D341Med (cell line): ENCODE data around the gene KIF7.

Experiments used
- DNase-seq: peaks from one replicate; pipeline ENCODE4 v3.0.0; 2012; ENCODE audit warnings: low spot score

Gene KIF7

GRCh38 chr15:89669309-89669865 lies 14.1 kb upstream of the KIF7 start:
- no peak for DNase-seq

GRCh38 chr15:89668171-89668570 lies 12.9 kb upstream of the KIF7 start:
- DNase-seq = no peak

GRCh38 chr15:89667706-89667960 lies 12.4 kb upstream of the KIF7 start:
- DNase-seq = no peak

- DNase-seq = no peak
These were observed 11.8 kb upstream of the KIF7 start for GRCh38 chr15:89666858-89667705.

GRCh38 chr15:89666184-89666857 lies 11.1 kb upstream of the KIF7 start:
- DNase-seq = no peak

DNA sequence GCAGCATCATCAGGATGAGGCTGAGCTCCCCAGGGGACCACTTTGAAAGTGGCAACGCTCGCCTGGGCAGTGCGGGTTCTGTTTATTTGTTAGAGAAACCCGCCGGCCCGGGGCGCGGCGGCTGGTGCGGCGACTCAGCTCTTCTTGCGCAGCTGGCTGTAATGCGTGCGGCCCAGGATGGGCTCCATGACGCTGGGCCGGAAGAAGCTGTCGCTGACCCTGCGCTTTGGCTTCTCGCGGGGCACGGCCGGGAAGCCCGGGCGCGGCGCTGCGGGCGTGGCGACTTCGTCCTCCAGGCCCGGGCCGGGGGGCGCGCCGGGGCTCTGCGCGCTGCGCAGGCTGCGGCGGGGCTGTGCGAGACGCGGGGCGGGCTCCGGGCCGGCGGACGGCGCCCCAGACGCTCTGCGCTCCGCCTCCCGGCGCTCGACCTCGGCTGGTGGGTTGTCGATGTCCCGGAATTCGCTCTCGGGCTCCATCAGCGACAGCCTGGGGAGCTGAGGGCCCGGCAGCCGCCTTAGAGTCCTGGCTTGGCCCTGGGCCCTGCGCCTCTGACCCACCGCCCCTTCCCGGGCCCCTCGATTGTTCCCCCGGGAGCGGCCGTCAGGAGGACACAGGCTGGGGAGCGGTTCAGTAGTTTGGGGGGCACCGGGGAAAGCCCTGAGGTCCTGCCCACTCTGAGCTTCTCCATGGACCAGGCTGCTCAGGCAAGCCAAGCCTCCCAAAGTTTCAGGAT lies 10.3 kb upstream of the KIF7 start:
- DNase-seq = peak; percentile 45

- DNase-seq = no peak
These were observed 9.4 kb upstream of the KIF7 start for GRCh38 chr15:89664441-89665350.

- DNase-seq = no peak
These were observed 7.8 kb upstream of the KIF7 start for GRCh38 chr15:89662893-89663626.

- DNase-seq = no peak
These were observed 5.3 kb upstream of the KIF7 start for GRCh38 chr15:89660556-89660955.

GRCh38 chr15:89659295-89659694 lies 4.0 kb upstream of the KIF7 start:
- no peak for DNase-seq

DNA sequence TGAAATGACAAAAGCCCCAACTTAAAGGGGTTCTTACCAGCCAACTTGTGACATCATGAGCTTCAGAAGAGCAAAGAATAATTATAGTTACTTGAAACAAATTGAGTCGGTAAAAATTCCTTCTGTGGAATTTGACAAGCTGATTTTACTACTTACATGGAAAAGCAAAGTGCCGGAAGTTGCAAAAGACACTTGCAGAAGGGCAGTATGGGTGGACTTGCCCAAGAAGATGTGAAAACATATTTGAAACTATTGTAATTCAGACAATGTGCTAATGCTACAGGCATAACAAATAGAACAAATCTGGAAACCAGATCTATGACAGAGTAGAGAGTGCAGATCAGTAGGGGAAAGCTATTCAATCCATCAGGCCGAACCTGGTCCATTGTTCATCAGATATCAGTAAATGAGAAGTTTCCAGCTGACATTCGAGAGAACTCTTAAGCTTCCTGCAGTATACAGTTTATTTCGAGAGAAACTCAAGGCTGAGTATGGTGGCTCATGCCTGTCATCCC lies 2.5 kb upstream of the KIF7 start:
- DNase-seq = no peak

DNA sequence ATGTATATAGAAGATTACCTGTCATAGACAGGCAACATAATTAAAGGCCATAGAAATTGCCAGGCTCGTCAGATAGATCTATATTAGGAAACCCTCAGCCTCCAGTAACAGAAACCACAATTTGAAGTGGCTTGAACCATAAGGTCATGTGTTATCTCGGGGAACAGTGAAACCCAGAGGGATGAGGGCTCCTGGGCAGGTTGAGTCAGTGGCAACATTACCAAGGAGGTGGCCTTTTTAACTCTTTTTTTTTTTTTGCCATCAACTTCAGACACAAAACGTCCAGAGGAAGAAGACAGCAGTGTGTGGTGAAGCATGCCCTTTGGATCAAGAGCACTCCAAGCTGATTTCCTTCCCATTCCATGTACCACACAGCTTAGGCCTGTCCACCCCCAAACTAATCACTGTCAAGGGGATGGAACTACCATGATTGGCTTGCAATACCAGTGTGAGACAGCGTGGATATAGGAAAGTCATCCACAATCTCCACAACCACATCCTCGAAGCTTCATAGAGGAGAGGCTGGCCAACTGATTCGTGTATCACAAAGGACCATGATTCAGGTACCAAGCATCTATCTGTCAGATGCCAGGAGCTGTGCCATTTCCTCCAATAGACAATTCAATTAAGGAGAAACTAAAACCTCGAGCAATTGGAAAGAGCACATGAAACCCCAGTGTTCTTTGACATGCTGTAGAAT lies 999 bp upstream of the KIF7 start:
- no peak for DNase-seq

DNA sequence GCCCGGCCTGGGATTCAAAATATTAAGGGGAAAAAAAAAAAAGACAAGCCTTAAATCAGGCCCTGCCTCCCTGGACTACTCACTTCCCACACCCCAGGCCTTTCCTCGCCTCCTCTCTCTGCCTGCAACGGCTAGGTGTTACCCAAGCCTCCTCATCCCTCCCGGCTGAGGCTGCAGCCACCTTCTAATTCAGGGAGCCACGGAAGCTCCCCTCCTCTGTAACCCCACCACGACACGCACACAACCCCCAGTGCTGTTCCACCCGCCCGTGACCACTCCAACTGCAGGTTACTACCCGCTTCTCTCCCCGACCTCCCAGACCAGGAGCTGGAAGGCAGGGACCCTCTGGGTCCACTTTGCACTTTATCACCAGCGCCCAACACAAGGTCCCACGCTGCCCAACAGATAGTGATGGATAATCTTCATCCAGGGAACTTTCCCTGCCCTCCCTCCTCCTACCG lies 936 bp downstream of the KIF7 start:
- DNase-seq = no peak

DNA sequence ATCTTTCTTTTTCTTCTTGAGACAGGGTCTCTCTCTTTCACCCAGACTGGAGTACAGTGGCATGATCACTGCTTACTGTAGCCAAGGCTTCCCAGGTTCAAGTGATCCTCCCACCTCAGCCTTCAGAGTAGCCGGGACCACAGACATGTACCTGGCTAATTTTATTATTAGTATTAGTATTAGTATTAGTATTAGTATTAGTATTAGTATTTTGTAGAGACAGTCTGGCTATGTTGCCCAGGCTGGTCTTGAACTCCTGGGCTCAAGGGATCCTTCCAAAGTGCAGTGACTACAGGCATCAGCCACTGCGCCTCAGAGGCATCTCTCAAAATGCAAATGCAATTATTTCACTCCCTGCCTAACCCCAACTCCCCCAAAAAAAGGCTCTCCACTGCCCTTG lies 1.7 kb downstream of the KIF7 start:
- DNase-seq = no peak

DNA sequence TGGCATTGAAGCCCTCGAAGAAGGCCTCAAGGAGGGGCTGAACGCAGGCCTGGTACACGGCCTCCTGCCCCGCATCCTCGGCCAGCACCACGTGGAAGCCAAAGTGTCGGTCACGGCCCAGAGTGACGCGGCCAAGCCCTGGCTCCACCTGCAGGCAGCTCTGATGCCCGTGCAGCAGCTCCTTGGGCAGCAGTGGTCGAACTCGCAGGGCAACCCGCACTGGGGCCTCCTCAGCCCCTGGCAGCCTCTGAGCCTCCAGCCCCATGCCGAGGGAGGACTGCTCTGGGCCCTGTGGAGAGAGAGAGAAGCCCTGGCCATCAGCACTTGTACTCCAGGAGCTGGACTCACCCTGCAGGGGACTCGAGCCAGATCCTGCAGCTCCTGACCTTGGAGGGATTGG lies 2.6 kb downstream of the KIF7 start:
- DNase-seq = no peak

- no peak for DNase-seq
These were observed 3.1 kb downstream of the KIF7 start for GRCh38 chr15:89652131-89652530.

DNA sequence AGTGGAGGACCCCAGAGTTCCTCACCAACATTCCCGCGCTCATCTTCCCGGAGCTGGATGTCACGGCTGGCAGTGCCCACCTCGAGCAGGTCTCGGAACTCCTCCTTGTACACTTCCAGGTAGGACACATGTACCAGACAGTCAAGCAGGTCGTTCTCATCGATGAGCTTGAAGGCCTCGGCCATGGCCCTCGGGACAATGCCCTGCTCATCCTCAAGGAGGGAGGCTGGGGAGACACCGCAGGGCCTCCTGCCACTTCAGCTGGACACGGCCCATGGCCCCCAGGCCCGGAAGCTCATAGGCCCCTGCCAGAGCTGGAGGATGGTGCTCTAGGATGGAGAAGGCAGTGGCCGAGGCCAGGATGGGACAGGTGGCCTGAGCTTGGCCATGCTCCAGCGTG lies 5.6 kb downstream of the KIF7 start:
- no peak for DNase-seq

DNA sequence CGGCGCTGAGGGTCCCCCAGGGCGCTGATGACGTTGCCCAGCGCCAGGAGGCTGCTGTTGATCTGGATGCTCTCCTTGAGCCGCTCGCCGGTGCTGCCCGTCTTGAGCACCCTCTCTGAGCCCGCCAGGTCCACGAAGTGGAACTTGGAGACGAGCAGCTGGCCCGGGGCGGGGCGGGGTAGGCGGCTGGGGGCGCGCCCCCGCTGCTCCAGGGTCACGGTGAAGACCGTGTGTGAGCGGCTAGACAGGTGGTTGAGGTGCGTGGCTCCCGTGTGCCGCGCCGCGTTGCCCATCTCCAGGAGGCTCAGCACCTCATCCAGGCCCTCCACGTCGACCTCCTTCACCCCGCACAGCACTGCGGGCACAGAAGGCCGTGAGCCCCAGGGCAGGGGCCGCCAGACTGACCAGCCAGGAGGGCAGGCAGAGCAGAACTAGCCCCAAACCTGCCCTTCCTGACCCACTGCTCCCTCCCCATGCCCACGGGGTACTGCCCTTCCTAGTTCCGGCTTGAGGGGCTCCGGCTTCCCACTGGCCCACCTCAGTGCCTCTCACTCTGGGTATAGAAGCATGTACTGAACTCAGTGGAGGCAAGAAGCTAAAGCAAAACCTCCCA lies 6.1 kb downstream of the KIF7 start:
- no peak for DNase-seq

DNA sequence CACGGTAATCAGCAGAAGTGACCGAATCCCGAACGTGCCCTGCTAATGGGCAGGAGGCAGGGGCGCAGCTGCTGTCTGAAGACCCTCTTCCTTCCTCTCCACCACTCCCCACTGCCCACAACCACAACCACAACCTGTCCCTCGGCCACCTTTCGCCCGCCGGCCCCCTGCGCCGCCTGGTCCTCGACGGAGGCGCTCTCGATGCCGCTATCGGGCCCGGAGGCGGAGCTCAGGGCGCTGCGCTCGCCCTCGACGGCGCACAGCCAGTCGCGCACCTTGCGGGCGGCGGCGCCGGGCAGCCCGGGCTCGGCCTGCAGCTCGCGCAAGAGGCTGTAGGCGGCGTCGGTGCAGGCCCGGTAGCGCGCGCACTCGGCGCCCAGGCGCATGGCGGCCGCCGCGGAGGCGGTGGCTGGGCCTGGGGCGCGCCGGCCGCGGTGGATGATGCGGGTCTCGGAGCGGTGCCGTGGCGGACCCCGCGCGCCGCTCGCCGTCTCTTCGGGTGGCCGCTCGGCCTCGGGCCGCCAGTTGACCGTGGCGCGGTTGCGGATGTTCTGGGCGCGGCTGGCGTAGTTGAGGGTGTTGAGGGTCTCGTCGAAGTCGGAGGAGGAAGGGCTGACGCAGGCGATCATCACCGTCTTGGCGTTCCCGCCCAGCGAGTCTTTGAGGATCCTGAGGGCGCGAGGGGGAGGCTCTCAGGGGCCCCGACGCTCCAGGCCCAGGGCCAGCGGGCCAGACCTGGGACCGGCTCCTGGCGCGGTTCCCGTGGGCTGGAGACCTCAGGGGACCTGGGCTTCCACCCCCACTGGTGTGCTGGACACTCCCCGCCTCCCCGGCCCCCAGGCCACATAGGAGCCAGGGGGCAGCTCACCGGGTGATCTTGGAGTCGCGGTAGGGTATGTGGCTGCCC lies 6.9 kb downstream of the KIF7 start:
- DNase-seq = no peak
